Mononuclear cell (primary cell): ENCODE results near the gene CEACAM3. TPM values are rescaled to one million over a fixed set of nuclear protein-coding genes. Genes with fewer than 3 reads are reported as not detected.
A peak's percentile ranks its signal among the peaks of the same experiment; 100 is the strongest.
"Not testable (repeated sequence)": the region's sequence is repeated elsewhere in the genome, so short reads cannot be mapped to it uniquely, and the experiment has no call there.

Experiments
- H3K27me3 ChIP-seq: 2 replicates; pipeline ENCODE4 v1.6.0; 2011; ENCODE audit warnings: low read length, control low read depth; ENCODE audit not compliant: insufficient read depth
- H3K4me1 ChIP-seq: 2 replicates; pipeline ENCODE4 v1.5.1; 2011; ENCODE audit warnings: mild to moderate bottlenecking, low read length, control low read depth; ENCODE audit not compliant: insufficient read depth
- H3K4me3 ChIP-seq: 2 replicates; pipeline ENCODE4 v1.5.1; 2011; ENCODE audit warnings: mild to moderate bottlenecking, low read length, moderate library complexity
- H3K9me3 ChIP-seq: 2 replicates; pipeline ENCODE4 v1.5.1; 2011; ENCODE audit warnings: low read depth, mild to moderate bottlenecking, control low read depth, low read length
- total RNA-seq: library from RNA; depleted of rRNA; stranded (reverse); fragments of >200 nt; gene quantifications from one replicate; pipeline ENCODE4 v1.2.3, GENCODE V29; 2012

Gene CEACAM3
- total RNA-seq, 1 donor: 0.52 TPM

GRCh38 chr19:41784312-41784711, 12.1 kb upstream of the CEACAM3 start:
- Histone ChIP-seq H3K27me3 (no peaks in the 10 kb centered on the region), H3K4me3 (no peak overlapping the region), H3K9me3 (no peaks in the 10 kb centered on the region), H3K4me1 (peaks cover 34% of the 10 kb centered on the region)

- Histone ChIP-seq H3K9me3 (no peaks in the 10 kb centered on the region), H3K4me3 (no peak overlapping the region), H3K27me3 (no peaks in the 10 kb centered on the region), H3K4me1 (peaks cover 34% of the 10 kb centered on the region)
Measured at GRCh38 chr19:41784743-41785142, 11.6 kb upstream of the CEACAM3 start.

GRCh38 chr19:41785653-41786052, 10.7 kb upstream of the CEACAM3 start:
- no peak overlapping the region for H3K4me3 ChIP-seq
- peaks cover 34% of the 10 kb centered on the region for H3K4me1 ChIP-seq
- no peaks in the 10 kb centered on the region for H3K9me3 ChIP-seq

GRCh38 chr19:41787055-41787454, 9.3 kb upstream of the CEACAM3 start:
- no peaks in the 10 kb centered on the region for H3K9me3 ChIP-seq
- H3K27me3 ChIP-seq: no peaks in the 10 kb centered on the region
- peaks cover 34% of the 10 kb centered on the region for H3K4me1 ChIP-seq
- H3K4me3 ChIP-seq: no peak overlapping the region

More at GRCh38 chr19:41785653-41786052, 10.7 kb upstream of the CEACAM3 start:
- no peaks in the 10 kb centered on the region for H3K27me3 ChIP-seq

GRCh38 chr19:41788518-41788917, 7.9 kb upstream of the CEACAM3 start:
- not testable (repeated sequence) for H3K4me3 ChIP-seq, H3K27me3 ChIP-seq, H3K9me3 ChIP-seq
- H3K4me1 ChIP-seq: peaks cover 34% of the 10 kb centered on the region

GRCh38 chr19:41789053-41789452, 7.3 kb upstream of the CEACAM3 start:
- H3K4me3 ChIP-seq, H3K9me3 ChIP-seq, H3K27me3 ChIP-seq: not testable (repeated sequence)
- H3K4me1 ChIP-seq: peaks cover 33% of the 10 kb centered on the region

GRCh38 chr19:41792513-41793413, 3.6 kb upstream of the CEACAM3 start:
- H3K4me3 ChIP-seq: no peak overlapping the region
- H3K4me1 ChIP-seq: peaks cover 32% of the 10 kb centered on the region
- H3K27me3 ChIP-seq: no peaks in the 10 kb centered on the region
- H3K9me3 ChIP-seq: no peaks in the 10 kb centered on the region

GRCh38 chr19:41793414-41793727, 3.0 kb upstream of the CEACAM3 start:
- H3K4me3 ChIP-seq: no peak overlapping the region
- no peaks in the 10 kb centered on the region for H3K9me3 ChIP-seq
- peaks cover 36% of the 10 kb centered on the region for H3K4me1 ChIP-seq
- no peaks in the 10 kb centered on the region for H3K27me3 ChIP-seq

- Histone ChIP-seq H3K9me3 (no peaks in the 10 kb centered on the region), H3K4me3 (no peak overlapping the region), H3K27me3 (no peaks in the 10 kb centered on the region), H3K4me1 (peaks cover 48% of the 10 kb centered on the region)
Measured at GRCh38 chr19:41795031-41795461, 1.3 kb upstream of the CEACAM3 start.

GRCh38 chr19:41796901-41797300, 514 bp downstream of the CEACAM3 start:
- H3K27me3 ChIP-seq: no peaks in the 10 kb centered on the region
- peaks cover 63% of the 10 kb centered on the region for H3K4me1 ChIP-seq
- H3K9me3 ChIP-seq: no peaks in the 10 kb centered on the region
- peak overlapping the region; percentile 33 for H3K4me3 ChIP-seq

- H3K9me3 ChIP-seq: no peaks in the 10 kb centered on the region
- H3K27me3 ChIP-seq: no peaks in the 10 kb centered on the region
- H3K4me1 ChIP-seq: peaks cover 89% of the 10 kb centered on the region
- H3K4me3 ChIP-seq: peak overlapping the region; percentile 43
Measured at GRCh38 chr19:41799444-41800000, 3.1 kb downstream of the CEACAM3 start.

GRCh38 chr19:41801031-41801430, 4.6 kb downstream of the CEACAM3 start:
- Histone ChIP-seq H3K4me3 (no peak overlapping the region), H3K27me3 (no peaks in the 10 kb centered on the region), H3K9me3 (no peaks in the 10 kb centered on the region), H3K4me1 (peaks cover 89% of the 10 kb centered on the region)

GRCh38 chr19:41801792-41802211, 5.4 kb downstream of the CEACAM3 start:
- no peaks in the 10 kb centered on the region for H3K9me3 ChIP-seq
- no peak overlapping the region for H3K4me3 ChIP-seq
- H3K4me1 ChIP-seq: peaks cover 84% of the 10 kb centered on the region
- H3K27me3 ChIP-seq: no peaks in the 10 kb centered on the region

- peaks cover 84% of the 10 kb centered on the region for H3K4me1 ChIP-seq
- H3K27me3 ChIP-seq: no peaks in the 10 kb centered on the region
- no peak overlapping the region for H3K4me3 ChIP-seq
- H3K9me3 ChIP-seq: no peaks in the 10 kb centered on the region
Measured at GRCh38 chr19:41802770-41803169, 6.4 kb downstream of the CEACAM3 start.

- H3K4me3 ChIP-seq: no peak overlapping the region
- H3K4me1 ChIP-seq: peaks cover 84% of the 10 kb centered on the region
- H3K9me3 ChIP-seq: no peaks in the 10 kb centered on the region
- no peaks in the 10 kb centered on the region for H3K27me3 ChIP-seq
Measured at GRCh38 chr19:41804336-41804735, 7.9 kb downstream of the CEACAM3 start.

- Histone ChIP-seq H3K27me3 (no peaks in the 10 kb centered on the region), H3K9me3 (no peaks in the 10 kb centered on the region), H3K4me1 (peaks cover 90% of the 10 kb centered on the region), H3K4me3 (no peak overlapping the region)
Measured at GRCh38 chr19:41807176-41807575, 10.8 kb downstream of the CEACAM3 start.
